ENCODE measurements around the gene TENT4A.

GRCh38 chr5:6792376-6792775 lies 79.1 kb downstream of the TENT4A start:
- no peak for TF ChIP-seq CTCF (conservative IDR thresholded peaks at IDR 0.05; ENCODE audit: low read length)
- TF ChIP-seq EZH2phosphoT487 (IDR thresholded peaks at IDR 0.05; ENCODE audit: borderline replicate concordance, low read depth, low read length) = no peak
